ENCODE data around the gene MRGPRD. TPM values are rescaled to one million over a fixed set of nuclear protein-coding genes. Genes with fewer than 3 reads are reported as not detected.

MRGPRD gene
- total RNA-seq, 4 donors from 2014 or later, result not detected

DNA sequence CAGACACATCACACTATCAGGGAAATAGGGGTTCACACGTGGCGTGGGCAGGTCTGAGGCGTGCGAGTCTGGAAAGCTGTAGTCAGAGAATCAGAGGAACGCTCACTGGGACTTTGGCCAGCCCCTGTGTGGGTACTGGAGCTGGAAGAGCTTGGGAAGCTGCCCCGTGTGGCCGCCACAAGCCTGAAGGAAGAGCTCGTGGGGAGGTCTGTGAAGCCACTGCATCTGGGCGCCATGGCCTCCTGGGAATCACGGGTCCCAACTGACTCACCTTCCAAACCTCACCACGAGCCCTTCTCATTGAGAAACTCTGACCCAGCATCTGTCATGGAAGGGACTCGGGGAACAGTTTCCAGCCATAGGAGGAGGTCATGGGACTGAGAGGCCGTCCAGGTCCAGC lies 38.1 kb upstream of the MRGPRD start:
- Histone ChIP-seq H3K4me1 (peaks cover 4% of the 10 kb centered on the region), H3K27ac (no peak overlapping the region), H3K9me3 (no peaks in the 10 kb centered on the region), H3K4me3 (no peak overlapping the region), H3K27me3 (peaks cover 10% of the 10 kb centered on the region), H3K36me3 (no peaks in the 10 kb centered on the region)
- no peak for TF ChIP-seq POLR2AphosphoS5 (IDR thresholded peaks at IDR 0.05)
- no peak for TF ChIP-seq CTCF (IDR thresholded peaks at IDR 0.05)
- TF ChIP-seq POLR2A (IDR thresholded peaks at IDR 0.05), result no peak
- 66% methylated on average over 13 of the region's 13 CpGs for WGBS
- no peak for DNase-seq (ENCODE audit: low spot score in 2 of 2)

DNA sequence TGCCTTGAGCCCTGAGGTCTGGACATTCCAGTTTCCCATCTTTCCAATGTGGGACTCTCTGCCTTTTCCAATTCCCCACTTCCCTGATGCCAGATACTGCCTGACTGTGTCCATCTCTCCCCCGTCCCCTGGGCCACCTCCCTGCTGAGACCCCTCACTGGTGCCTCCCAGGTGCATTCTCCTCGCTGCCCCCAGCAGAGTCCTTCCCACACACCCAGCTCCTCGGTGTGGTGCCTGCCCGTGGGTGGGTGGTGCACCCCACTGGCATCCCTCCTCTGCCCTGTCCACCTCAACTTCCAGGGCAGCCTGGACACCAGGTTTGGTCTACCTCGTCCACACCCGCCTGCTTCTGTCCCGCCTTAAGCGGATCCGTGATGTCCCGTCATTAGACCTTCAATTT lies 37.2 kb upstream of the MRGPRD start:
- WGBS, result 81% methylated on average over 10 of the region's 10 CpGs
- H3K4me1 ChIP-seq, result peaks cover 14% of the 10 kb centered on the region
- TF ChIP-seq POLR2A (IDR thresholded peaks at IDR 0.05) (no peak), EP300 (IDR thresholded peaks at IDR 0.05) (no peak), POLR2AphosphoS5 (IDR thresholded peaks at IDR 0.05) (no peak), CTCF (IDR thresholded peaks at IDR 0.05) (no peak)
- H3K9me3 ChIP-seq, result no peaks in the 10 kb centered on the region
- DNase-seq (ENCODE audit: low spot score in 2 of 2), result no peak
- H3K27ac ChIP-seq, result no peak overlapping the region
- H3K4me3 ChIP-seq, result no peak overlapping the region
- peaks cover 16% of the 10 kb centered on the region for H3K27me3 ChIP-seq
- no peaks in the 10 kb centered on the region for H3K36me3 ChIP-seq

DNA sequence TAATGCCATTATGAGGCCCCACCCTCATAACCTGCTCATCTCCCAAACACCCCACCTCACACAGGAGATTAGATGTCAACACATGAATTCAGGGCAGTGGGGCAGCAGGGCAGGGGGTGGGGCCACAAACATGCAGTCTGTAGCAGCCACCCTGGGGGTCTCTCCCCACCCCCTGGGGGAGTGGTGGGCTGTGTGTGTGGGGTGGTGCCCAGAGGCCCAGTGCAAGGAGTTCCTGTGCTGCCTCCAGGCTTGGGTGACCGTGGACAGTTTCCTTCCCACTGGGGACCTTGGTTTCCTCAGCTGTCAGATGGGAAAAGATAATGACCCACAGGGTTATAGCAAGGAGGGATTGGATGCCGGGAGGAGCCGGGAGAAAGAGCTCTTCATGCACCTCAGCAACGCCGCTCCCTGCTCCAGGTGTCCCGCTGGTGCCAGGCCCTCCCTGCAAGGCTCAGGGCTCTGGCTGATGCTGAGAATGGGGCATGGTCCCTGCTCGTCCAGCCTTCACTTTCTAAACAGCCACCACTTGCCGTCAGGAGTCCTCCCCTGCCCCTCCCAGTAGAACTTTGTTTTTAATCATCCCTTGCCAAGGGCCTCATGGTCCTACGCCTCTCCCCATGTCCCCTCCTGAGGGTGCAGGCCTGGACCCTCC lies 34.2 kb upstream of the MRGPRD start:
- Histone ChIP-seq H3K27ac (peak overlapping the region; percentile 80), H3K4me3 (no peak overlapping the region), H3K36me3 (no peaks in the 10 kb centered on the region), H3K9me3 (no peaks in the 10 kb centered on the region), H3K4me1 (peaks cover 42% of the 10 kb centered on the region), H3K27me3 (peaks cover 39% of the 10 kb centered on the region)
- DNase-seq (ENCODE audit: low spot score in 2 of 2), result no peak
- 92% methylated on average over 9 of the region's 9 CpGs for WGBS
- TF ChIP-seq POLR2AphosphoS5 (IDR thresholded peaks at IDR 0.05) (no peak), EP300 (IDR thresholded peaks at IDR 0.05) (no peak), CTCF (IDR thresholded peaks at IDR 0.05) (no peak), POLR2A (IDR thresholded peaks at IDR 0.05) (no peak)

DNA sequence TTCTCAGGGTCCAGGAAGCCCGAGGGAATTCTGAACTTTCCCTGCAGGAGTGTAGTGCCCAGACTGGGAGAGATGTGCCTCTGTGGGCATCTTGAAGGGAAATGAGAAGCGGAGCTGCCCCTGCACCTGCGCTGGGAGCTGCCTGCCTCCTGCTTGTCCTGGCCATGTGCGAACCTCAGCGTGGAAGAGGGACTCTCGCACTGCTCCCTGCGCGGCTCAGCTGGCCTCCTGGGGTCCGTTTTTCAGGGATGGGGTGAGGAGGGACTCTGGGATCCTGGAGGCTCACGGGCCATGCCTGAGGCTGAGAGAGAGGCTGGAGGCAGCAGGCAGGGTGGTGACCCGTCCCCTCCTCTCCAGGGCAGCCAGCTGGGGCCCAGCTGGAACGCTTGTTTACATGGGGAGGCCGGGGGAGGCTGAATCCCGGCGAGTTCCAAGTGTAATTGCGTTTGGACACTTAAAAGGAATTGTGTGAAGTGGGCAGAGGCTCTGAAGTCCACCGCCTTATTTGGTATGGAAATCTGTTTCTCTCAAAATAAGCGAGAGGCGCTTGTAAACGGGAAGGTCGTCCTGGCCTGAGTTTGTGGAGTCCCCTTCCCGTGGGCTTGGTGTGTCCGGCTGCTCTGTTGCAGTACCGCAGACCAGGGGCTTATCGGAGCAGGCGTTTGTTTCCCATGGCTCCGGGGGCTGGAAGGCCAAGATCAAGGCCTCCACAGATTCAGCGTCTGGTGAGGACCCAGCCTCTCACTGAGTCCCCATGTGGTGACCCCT lies 33.5 kb upstream of the MRGPRD start:
- no peak for DNase-seq (ENCODE audit: low spot score in 2 of 2)
- WGBS, result 63% methylated on average over 21 of the region's 28 CpGs
- H3K27me3 ChIP-seq, result peaks cover 39% of the 10 kb centered on the region
- TF ChIP-seq EP300 (IDR thresholded peaks at IDR 0.05) (no peak), POLR2AphosphoS5 (IDR thresholded peaks at IDR 0.05) (no peak)
- H3K9me3 ChIP-seq, result no peaks in the 10 kb centered on the region
- H3K27ac ChIP-seq, result peak overlapping the region; percentile 80
- H3K36me3 ChIP-seq, result no peaks in the 10 kb centered on the region
- H3K4me1 ChIP-seq, result peaks cover 50% of the 10 kb centered on the region
- H3K4me3 ChIP-seq, result no peak overlapping the region

- Histone ChIP-seq H3K27me3 (peaks cover 39% of the 10 kb centered on the region), H3K4me1 (peaks cover 59% of the 10 kb centered on the region), H3K36me3 (no peaks in the 10 kb centered on the region), H3K4me3 (peak within 1 kb of the TSS; percentile 44), H3K27ac (peak within 1 kb of the TSS; percentile 80), H3K9me3 (no peaks in the 10 kb centered on the region)
- 18% methylated on average over 16 of the region's 43 CpGs for WGBS
- TF ChIP-seq POLR2A (IDR thresholded peaks at IDR 0.05) (no peak), POLR2AphosphoS5 (IDR thresholded peaks at IDR 0.05) (no peak), CTCF (IDR thresholded peaks at IDR 0.05) (peak in 1 of 2 donors; percentile 40), EP300 (IDR thresholded peaks at IDR 0.05) (no peak)
- peak; percentile 94 to 95 for DNase-seq (ENCODE audit: low spot score in 2 of 2)
Observed at GRCh38 chr11:69013009-69013951, 32.5 kb upstream of the MRGPRD start, which contains the start of gene MRGPRF. Gene MRGPRF, minus strand, starts transcription at chr11:69013246. Its CDS starts 3,345 bp downstream, at chr11:69009901.

Measured in suprapubic skin (tissue), 4 donors.